ENCODE measurements around the gene KCNS3.
"Not testable (repeated sequence)": the region's sequence is repeated elsewhere in the genome, so short reads cannot be mapped to it uniquely, and the experiment has no call there.

Gene KCNS3

GRCh38 chr2:17951563-17951962 lies 73.1 kb downstream of the KCNS3 start:
- no peak for DNase-seq

GRCh38 chr2:17958466-17959092 lies 80.1 kb downstream of the KCNS3 start:
- DNase-seq, result no peak

- DNase-seq, result no peak
These were observed 80.9 kb downstream of the KCNS3 start for GRCh38 chr2:17959356-17959755.

GRCh38 chr2:17959833-17960232 lies 81.4 kb downstream of the KCNS3 start:
- DNase-seq, result no peak

- DNase-seq, result no peak
These were observed 82.5 kb downstream of the KCNS3 start for GRCh38 chr2:17960925-17961324.

- no peak for DNase-seq
These were observed 83.3 kb downstream of the KCNS3 start for GRCh38 chr2:17961789-17962188.

GRCh38 chr2:17962876-17963275 lies 84.4 kb downstream of the KCNS3 start:
- no peak for DNase-seq

GRCh38 chr2:17963571-17963970 lies 85.1 kb downstream of the KCNS3 start:
- DNase-seq, result not testable (repeated sequence)

- no peak for DNase-seq
These were observed 86.7 kb downstream of the KCNS3 start for GRCh38 chr2:17965196-17965595.

GRCh38 chr2:17966798-17967197 lies 88.3 kb downstream of the KCNS3 start:
- no peak for DNase-seq

- no peak for DNase-seq
These were observed 91.2 kb downstream of the KCNS3 start for GRCh38 chr2:17969661-17970060.

GRCh38 chr2:17971531-17972125 lies 93.2 kb downstream of the KCNS3 start:
- DNase-seq, result no peak

GRCh38 chr2:17972991-17973390 lies 94.5 kb downstream of the KCNS3 start:
- no peak for DNase-seq

GRCh38 chr2:17975401-17975800 lies 96.9 kb downstream of the KCNS3 start:
- no peak for DNase-seq

- DNase-seq, result no peak
These were observed 98.6 kb downstream of the KCNS3 start for GRCh38 chr2:17976871-17977746.

- no peak for DNase-seq
These were observed 101.2 kb downstream of the KCNS3 start for GRCh38 chr2:17979707-17980106.

GRCh38 chr2:17981936-17982335 lies 103.5 kb downstream of the KCNS3 start:
- no peak for DNase-seq

Data from NCI-H2081 treated with DMSO at 0.1 percent for 48 hours (cell line).